ENCODE measurements around the gene SAAL1.

SAAL1 gene

GRCh38 chr11:18106688-18107087, 806 bp upstream of the SAAL1 start:
- peaks cover 25% of the 10 kb centered on the region for H3K36me3 ChIP-seq (ENCODE audit: insufficient read depth, low read length)
- no peak for TF ChIP-seq EZH2 (IDR thresholded peaks at IDR 0.05; ENCODE audit: borderline replicate concordance, low read depth, low read length, severe bottlenecking)
- no peak for TF ChIP-seq CTCF (IDR thresholded peaks at IDR 0.05; ENCODE audit: borderline replicate concordance, extremely low read depth, low read length, poor library complexity, severe bottlenecking)
- H3K4me2 ChIP-seq (ENCODE audit: insufficient read depth, low read length) = 0 out of 2 replicates have a peak overlapping the region, but pooled peaks have one; percentile 63
- ATAC-seq (ENCODE audit: insufficient read depth, low read depth) (no peak), DNase-seq (no peak)
- H3K4me1 ChIP-seq (ENCODE audit: insufficient read depth, low read length) = peaks cover 35% of the 10 kb centered on the region
- peaks cover 42% of the 10 kb centered on the region for H3K79me2 ChIP-seq (ENCODE audit: insufficient read depth, low read length)
- peak overlapping the region; percentile 83 for H2AFZ ChIP-seq (ENCODE audit: low read depth, low read length)
- H4K20me1 ChIP-seq (ENCODE audit: insufficient read depth, low read length) = peaks cover 3% of the 10 kb centered on the region; the same call in 1 of the 2 replicates
- no peak overlapping the region for H3K4me3 ChIP-seq (ENCODE audit: low read depth in 1 of 2, low read length in 2 of 2)
- no peak overlapping the region for H3K27ac ChIP-seq (ENCODE audit: low read length)
- H3K9ac ChIP-seq (ENCODE audit: low read depth, low read length) = no peak overlapping the region
- peaks cover 2% of the 10 kb centered on the region for H3K27me3 ChIP-seq (ENCODE audit: insufficient read depth, low read length, poor library complexity)
- H3K9me3 ChIP-seq (ENCODE audit: insufficient read depth, low read length, severe bottlenecking) = no peaks in the 10 kb centered on the region

GRCh38 chr11:18105086-18105801, 638 bp downstream of the SAAL1 start:
- peak overlapping the region; percentile 68 to 78; a peak in 3 of 4 replicates for H3K4me3 ChIP-seq (ENCODE audit: low read depth in 1 of 2, low read length in 2 of 2)
- no peaks in the 10 kb centered on the region for H3K27me3 ChIP-seq (ENCODE audit: insufficient read depth, low read length, poor library complexity)
- peaks cover 39% of the 10 kb centered on the region for H3K36me3 ChIP-seq (ENCODE audit: insufficient read depth, low read length)
- DNase-seq = peak; percentile 13
- peaks cover 56% of the 10 kb centered on the region for H3K79me2 ChIP-seq (ENCODE audit: insufficient read depth, low read length)
- H2AFZ ChIP-seq (ENCODE audit: low read depth, low read length) = peak overlapping the region; percentile 92
- no peaks in the 10 kb centered on the region for H3K9me3 ChIP-seq (ENCODE audit: insufficient read depth, low read length, severe bottlenecking)
- peaks cover 7% of the 10 kb centered on the region; the same call in 1 of the 2 replicates for H4K20me1 ChIP-seq (ENCODE audit: insufficient read depth, low read length)
- peaks cover 35% of the 10 kb centered on the region for H3K4me1 ChIP-seq (ENCODE audit: insufficient read depth, low read length)
- TF ChIP-seq CTCF (IDR thresholded peaks at IDR 0.05; ENCODE audit: borderline replicate concordance, extremely low read depth, low read length, poor library complexity, severe bottlenecking) (no peak), EZH2 (IDR thresholded peaks at IDR 0.05; ENCODE audit: borderline replicate concordance, low read depth, low read length, severe bottlenecking) (no peak)
- no peak for ATAC-seq (ENCODE audit: insufficient read depth, low read depth)
- H3K4me2 ChIP-seq (ENCODE audit: insufficient read depth, low read length) = peak overlapping the region; percentile 92
- H3K27ac ChIP-seq (ENCODE audit: low read length) = peak overlapping the region; percentile 83
- peak overlapping the region; percentile 84 for H3K9ac ChIP-seq (ENCODE audit: low read depth, low read length)

GRCh38 chr11:18100926-18101656, 4.8 kb downstream of the SAAL1 start:
- H4K20me1 ChIP-seq (ENCODE audit: insufficient read depth, low read length) = peaks cover 18% of the 10 kb centered on the region; the same call in 1 of the 2 replicates
- H3K9ac ChIP-seq (ENCODE audit: low read depth, low read length) = no peak overlapping the region
- H3K27ac ChIP-seq (ENCODE audit: low read length) = no peak overlapping the region
- no peaks in the 10 kb centered on the region for H3K9me3 ChIP-seq (ENCODE audit: insufficient read depth, low read length, severe bottlenecking)
- DNase-seq = no peak
- H3K79me2 ChIP-seq (ENCODE audit: insufficient read depth, low read length) = peaks cover 89% of the 10 kb centered on the region
- no peak overlapping the region for H2AFZ ChIP-seq (ENCODE audit: low read depth, low read length)
- TF ChIP-seq CTCF (IDR thresholded peaks at IDR 0.05; ENCODE audit: borderline replicate concordance, extremely low read depth, low read length, poor library complexity, severe bottlenecking) (peak; percentile 27), EZH2 (IDR thresholded peaks at IDR 0.05; ENCODE audit: borderline replicate concordance, low read depth, low read length, severe bottlenecking) (no peak)
- H3K4me3 ChIP-seq (ENCODE audit: low read depth in 1 of 2, low read length in 2 of 2) = no peak overlapping the region
- H3K4me2 ChIP-seq (ENCODE audit: insufficient read depth, low read length) = peak overlapping the region; percentile 8; the same call in 1 of the 2 replicates
- peaks cover 30% of the 10 kb centered on the region for H3K4me1 ChIP-seq (ENCODE audit: insufficient read depth, low read length)
- no peak for ATAC-seq (ENCODE audit: insufficient read depth, low read depth)
- peaks cover 72% of the 10 kb centered on the region for H3K36me3 ChIP-seq (ENCODE audit: insufficient read depth, low read length)
- H3K27me3 ChIP-seq (ENCODE audit: insufficient read depth, low read length, poor library complexity) = no peaks in the 10 kb centered on the region

Measured in DND-41 (cell line).